Uterus (tissue), 4 donors: ENCODE measurements around the gene IQSEC3. TPM values are rescaled to one million over a fixed set of nuclear protein-coding genes. Genes with fewer than 3 reads are reported as not detected.

ENCODE experiments used
- DNase-seq, 2 donors: peaks; one replicate each; pipeline ENCODE4 v3.0.0-alpha.2; 2019 to 2020
- H3K27ac ChIP-seq, 2 donors: fragments of 200-600 bp; sonication (generic); 1 replicate in 1 of 2; 2 replicates in 1 of 2; pipeline ENCODE4 v1.5.1; 2016 to 2018
- H3K27me3 ChIP-seq, 2 donors: fragments of 200-600 bp; sonication (generic); one replicate each; pipeline ENCODE4 v1.5.1; 2018 to 2019; ENCODE audit warnings: control low read depth in 1 of 2
- H3K36me3 ChIP-seq, 2 donors: fragments of 200-600 bp; sonication (generic); one replicate each; pipeline ENCODE4 v1.5.1; 2019; ENCODE audit warnings: control low read depth in 1 of 2
- H3K4me1 ChIP-seq, 2 donors: fragments of 200-600 bp; sonication (generic); one replicate each; pipeline ENCODE4 v1.5.1; 2018 to 2019; ENCODE audit warnings: control low read depth in 1 of 2
- H3K4me3 ChIP-seq, 2 donors: fragments of 200-600 bp; sonication (generic); 1 replicate in 1 of 2; 2 replicates in 1 of 2; pipeline ENCODE4 v1.5.1; 2018 to 2019; ENCODE audit warnings: mild to moderate bottlenecking in 1 of 2
- H3K9me3 ChIP-seq, 2 donors: fragments of 200-600 bp; sonication (generic); one replicate each; pipeline ENCODE4 v1.5.1; 2019; ENCODE audit warnings: control low read depth in 1 of 2
- POLR2A ChIP-seq, 2 donors: fragments of 450-650 bp; IDR thresholded peaks; one replicate each; pipeline ENCODE4 v1.6.1; 2016; ENCODE audit warnings: antibody characterized with exemption in 2 of 2, mild to moderate bottlenecking in 1 of 2, moderate library complexity in 1 of 2
- intact Hi-C: fragments of 100-400 bp; cut with DNase I; formaldehyde crosslinking; loops from one replicate; pipeline ENCODE4 v1.15.1; 2023; ENCODE audit warnings: low total_unique reads
- total RNA-seq, 4 donors: library from RNA; depleted of rRNA in 3 of 4; stranded (reverse); fragments of >200 nt in 3 of 4; gene quantifications; one replicate each; pipeline versions ENCODE4 v1.1.0 to v1.2.4, GENCODE V29; 2014 to 2023
- TF ChIP-seq, protein P1 (sequence below), 4 experiments: fragments of 200-600 bp in 2 of 4; fragments of 450-650 bp in 2 of 4; sonication (generic) in 2 of 4; IDR thresholded peaks; one replicate each; pipeline ENCODE4 v1.5.1; 2016 to 2019; ENCODE audit warnings: antibody characterized with exemption in 4 of 4, mild to moderate bottlenecking in 2 of 4, moderate library complexity in 1 of 4
- donor health status: DM: yes; HTN: yes; CAD: no.

IQSEC3 gene
- total RNA-seq, 4 donors from 2014 or later, result under 0.01 to 2.9 (median 1.3) TPM

DNA sequence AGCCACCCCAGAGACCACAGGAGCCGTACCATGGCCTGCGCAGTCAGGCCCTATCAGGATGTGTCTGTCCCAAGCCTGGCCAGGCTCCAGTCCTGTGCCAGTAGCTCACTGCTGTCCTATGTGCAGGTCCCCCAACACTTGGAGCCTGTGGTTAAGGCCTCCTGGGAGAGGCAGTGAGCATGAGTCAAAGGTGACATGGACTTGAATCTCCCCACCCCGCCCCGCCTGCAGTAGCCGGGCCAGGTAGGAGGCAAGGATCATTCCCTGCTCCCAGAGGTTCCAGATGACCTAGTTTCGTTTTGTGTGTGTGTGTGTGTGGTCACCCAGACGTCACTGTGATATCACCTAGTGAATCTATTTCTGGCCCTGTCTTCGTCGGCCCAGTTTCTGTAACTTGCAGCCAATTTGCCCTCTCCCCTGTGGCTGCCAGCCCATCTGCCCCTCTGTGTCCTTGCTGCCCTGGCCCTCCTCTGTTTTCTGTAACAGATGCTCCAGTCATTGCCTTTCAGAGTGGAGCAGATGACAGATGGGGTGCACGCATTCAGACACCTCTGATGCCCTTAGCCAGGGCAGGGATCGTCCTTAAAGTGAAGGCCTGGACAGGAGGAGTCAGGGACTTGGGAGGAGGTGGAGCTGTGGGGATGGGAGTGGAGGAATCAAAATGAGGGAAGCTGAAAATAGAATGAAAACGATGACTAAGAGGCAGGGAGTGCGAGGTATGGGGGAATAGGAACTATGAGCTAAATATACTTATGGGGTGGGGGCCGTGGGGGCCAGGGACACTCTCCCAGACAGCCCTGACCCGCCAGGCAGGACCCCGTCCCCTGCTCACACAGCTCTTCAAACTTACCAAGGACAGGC is 110.0 kb downstream of the IQSEC3 start:
- DNase-seq, result no peak
- intact Hi-C loops, result no loop called here
- no peaks in the 10 kb centered on the region for H3K36me3 ChIP-seq
- no peaks in the 10 kb centered on the region for H3K9me3 ChIP-seq
- H3K4me3 ChIP-seq, result no peak overlapping the region
- H3K27ac ChIP-seq, result no peak overlapping the region
- H3K4me1 ChIP-seq, result no peaks in the 10 kb centered on the region
- H3K27me3 ChIP-seq, result no peaks in the 10 kb centered on the region
- TF ChIP-seq, protein P1, sequence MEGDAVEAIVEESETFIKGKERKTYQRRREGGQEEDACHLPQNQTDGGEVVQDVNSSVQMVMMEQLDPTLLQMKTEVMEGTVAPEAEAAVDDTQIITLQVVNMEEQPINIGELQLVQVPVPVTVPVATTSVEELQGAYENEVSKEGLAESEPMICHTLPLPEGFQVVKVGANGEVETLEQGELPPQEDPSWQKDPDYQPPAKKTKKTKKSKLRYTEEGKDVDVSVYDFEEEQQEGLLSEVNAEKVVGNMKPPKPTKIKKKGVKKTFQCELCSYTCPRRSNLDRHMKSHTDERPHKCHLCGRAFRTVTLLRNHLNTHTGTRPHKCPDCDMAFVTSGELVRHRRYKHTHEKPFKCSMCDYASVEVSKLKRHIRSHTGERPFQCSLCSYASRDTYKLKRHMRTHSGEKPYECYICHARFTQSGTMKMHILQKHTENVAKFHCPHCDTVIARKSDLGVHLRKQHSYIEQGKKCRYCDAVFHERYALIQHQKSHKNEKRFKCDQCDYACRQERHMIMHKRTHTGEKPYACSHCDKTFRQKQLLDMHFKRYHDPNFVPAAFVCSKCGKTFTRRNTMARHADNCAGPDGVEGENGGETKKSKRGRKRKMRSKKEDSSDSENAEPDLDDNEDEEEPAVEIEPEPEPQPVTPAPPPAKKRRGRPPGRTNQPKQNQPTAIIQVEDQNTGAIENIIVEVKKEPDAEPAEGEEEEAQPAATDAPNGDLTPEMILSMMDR (IDR thresholded peaks at IDR 0.05), result no peak
- no peak for TF ChIP-seq POLR2A (IDR thresholded peaks at IDR 0.05)

DNA sequence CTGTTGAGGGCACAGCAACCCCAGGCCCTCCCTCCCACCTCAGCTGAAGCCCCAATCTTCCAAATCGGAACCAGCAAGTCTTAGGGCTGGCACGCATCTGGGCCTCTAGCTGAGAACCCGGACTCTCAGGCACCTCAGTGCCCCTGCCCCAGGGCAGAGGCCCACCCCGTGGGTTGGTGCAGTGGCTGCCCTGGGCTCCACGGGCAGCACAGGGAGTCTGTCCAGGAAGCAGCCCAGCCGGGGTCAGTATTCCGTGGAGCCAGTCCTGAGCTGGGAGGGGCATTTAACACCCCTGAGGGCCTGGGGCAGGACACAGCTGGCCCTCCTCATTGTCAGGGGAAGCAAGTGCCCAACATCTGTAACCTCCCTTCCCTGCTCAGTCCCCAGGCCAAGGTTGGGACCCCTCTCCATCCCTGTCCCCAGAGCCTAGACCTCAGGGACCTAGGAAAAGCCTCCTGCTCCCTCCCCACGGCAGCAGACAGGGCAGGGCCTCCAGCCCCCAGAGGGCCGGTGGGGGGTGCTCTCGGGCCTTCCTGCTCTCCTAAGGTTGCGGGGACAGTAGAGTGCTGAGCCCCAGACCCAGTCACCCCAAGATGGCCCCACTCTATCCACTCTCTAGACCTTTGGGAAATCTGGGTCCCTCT is 110.9 kb downstream of the IQSEC3 start:
- Histone ChIP-seq H3K36me3 (no peaks in the 10 kb centered on the region), H3K27ac (no peak overlapping the region), H3K9me3 (no peaks in the 10 kb centered on the region), H3K27me3 (no peaks in the 10 kb centered on the region), H3K4me1 (no peaks in the 10 kb centered on the region), H3K4me3 (no peak overlapping the region)
- TF ChIP-seq, protein P1 (IDR thresholded peaks at IDR 0.05), result no peak
- TF ChIP-seq POLR2A (IDR thresholded peaks at IDR 0.05), result no peak
- no peak for DNase-seq
- intact Hi-C loops, result no loop called here

DNA sequence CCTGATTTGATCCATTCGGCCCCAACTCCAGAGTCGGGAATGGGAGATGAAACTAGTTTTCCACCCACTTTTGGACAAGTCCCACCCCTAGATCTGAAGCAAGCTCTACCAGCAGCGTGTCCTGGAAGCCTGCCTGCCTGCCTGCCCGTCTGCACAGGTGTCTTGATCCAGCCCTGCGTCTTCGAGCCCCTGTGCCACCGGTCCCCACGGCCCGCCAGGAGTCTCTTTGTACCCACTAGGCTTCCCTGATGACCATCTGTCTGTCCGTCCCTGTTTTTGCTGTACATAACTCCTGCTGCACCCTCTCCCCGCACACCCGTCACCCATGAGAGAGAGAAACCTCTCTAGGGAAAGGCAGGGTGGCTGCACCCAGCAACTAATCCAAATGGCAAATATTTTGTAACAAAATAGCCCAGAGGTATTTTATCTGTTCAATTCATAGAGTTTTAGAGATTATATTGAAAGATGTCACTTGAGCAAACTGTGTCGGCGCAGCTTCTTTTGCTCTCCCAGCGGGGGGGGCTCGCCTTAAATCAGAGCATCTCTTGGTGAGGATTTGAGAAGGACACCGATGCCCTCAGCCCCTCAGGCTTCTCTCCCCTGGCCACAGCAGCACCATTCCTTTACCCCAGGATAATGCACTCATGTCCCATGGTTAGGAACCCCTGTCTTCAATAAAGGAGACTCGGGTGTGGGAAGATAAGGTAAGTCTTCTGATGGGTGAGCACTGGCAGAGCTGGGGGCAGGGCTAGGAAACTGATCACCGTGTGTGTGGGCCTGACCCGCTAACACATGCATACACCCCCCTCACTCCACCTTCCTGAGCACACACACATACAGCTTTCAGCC is 111.6 kb downstream of the IQSEC3 start:
- no peaks in the 10 kb centered on the region for H3K9me3 ChIP-seq
- DNase-seq, result no peak
- no peak overlapping the region for H3K27ac ChIP-seq
- TF ChIP-seq, protein P1 (IDR thresholded peaks at IDR 0.05), result no peak
- TF ChIP-seq POLR2A (IDR thresholded peaks at IDR 0.05), result no peak
- no peaks in the 10 kb centered on the region for H3K36me3 ChIP-seq
- no peaks in the 10 kb centered on the region for H3K27me3 ChIP-seq
- H3K4me3 ChIP-seq, result no peak overlapping the region
- intact Hi-C loops, result no loop called here
- no peaks in the 10 kb centered on the region for H3K4me1 ChIP-seq

DNA sequence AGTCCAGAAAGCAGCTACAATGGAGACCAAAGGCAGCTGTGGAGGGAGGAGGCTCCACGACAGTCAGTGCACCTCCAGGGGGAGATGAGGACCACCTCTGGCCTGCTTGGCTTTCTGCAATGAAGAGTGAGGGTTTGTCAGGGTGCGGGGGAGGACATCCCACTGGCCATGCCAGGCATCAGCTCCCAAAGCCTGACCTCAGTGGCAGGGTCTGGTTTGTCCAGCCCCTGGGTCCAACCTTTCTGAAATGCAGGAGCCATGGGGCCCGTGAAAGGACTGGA is 112.2 kb downstream of the IQSEC3 start:
- Histone ChIP-seq H3K9me3 (no peaks in the 10 kb centered on the region), H3K27ac (no peak overlapping the region), H3K36me3 (no peaks in the 10 kb centered on the region), H3K4me1 (no peaks in the 10 kb centered on the region), H3K4me3 (no peak overlapping the region), H3K27me3 (no peaks in the 10 kb centered on the region)
- intact Hi-C loops, result no loop called here
- DNase-seq, result no peak
- TF ChIP-seq POLR2A (IDR thresholded peaks at IDR 0.05), result no peak
- TF ChIP-seq, protein P1 (IDR thresholded peaks at IDR 0.05), result no peak
